ENCODE measurements around the gene THADA.

- TF ChIP-seq, protein P1, sequence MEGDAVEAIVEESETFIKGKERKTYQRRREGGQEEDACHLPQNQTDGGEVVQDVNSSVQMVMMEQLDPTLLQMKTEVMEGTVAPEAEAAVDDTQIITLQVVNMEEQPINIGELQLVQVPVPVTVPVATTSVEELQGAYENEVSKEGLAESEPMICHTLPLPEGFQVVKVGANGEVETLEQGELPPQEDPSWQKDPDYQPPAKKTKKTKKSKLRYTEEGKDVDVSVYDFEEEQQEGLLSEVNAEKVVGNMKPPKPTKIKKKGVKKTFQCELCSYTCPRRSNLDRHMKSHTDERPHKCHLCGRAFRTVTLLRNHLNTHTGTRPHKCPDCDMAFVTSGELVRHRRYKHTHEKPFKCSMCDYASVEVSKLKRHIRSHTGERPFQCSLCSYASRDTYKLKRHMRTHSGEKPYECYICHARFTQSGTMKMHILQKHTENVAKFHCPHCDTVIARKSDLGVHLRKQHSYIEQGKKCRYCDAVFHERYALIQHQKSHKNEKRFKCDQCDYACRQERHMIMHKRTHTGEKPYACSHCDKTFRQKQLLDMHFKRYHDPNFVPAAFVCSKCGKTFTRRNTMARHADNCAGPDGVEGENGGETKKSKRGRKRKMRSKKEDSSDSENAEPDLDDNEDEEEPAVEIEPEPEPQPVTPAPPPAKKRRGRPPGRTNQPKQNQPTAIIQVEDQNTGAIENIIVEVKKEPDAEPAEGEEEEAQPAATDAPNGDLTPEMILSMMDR (IDR thresholded peaks at IDR 0.05): no peak
- TF ChIP-seq EZH2 (IDR thresholded peaks at IDR 0.05): no peak
- TF ChIP-seq EZH2phosphoT487 (IDR thresholded peaks at IDR 0.05): no peak
Observed at GRCh38 chr2:43419876-43420275, 176.0 kb downstream of the THADA start.

All from neural progenitor cell (in vitro differentiated cells).